ENCODE data around the gene NTM.

NTM gene

GRCh38 chr11:132137289-132137980 lies 767.0 kb downstream of the NTM start:
- DNase-seq, result no peak

GRCh38 chr11:132137981-132138313 lies 767.5 kb downstream of the NTM start:
- DNase-seq, result no peak

DNA sequence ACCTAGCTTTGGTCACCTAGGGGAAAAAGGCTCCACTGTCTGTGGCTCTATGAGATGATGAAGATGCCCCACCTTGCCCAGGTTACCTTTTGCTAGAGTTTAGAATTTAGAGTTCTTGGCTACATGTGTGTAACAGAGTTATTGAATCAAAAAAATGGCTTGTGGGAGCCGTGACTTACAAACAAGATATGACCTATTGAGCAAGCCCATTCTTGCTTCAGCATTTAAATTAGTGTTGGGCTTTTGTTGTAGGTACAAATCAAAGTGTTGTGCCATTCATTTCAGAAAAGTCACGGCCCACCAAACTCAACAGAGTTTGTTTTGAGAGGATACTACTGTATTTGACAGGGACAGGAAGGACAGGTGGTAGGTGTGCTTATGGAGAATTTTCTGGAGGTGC lies 768.8 kb downstream of the NTM start:
- no peak for DNase-seq

DNA sequence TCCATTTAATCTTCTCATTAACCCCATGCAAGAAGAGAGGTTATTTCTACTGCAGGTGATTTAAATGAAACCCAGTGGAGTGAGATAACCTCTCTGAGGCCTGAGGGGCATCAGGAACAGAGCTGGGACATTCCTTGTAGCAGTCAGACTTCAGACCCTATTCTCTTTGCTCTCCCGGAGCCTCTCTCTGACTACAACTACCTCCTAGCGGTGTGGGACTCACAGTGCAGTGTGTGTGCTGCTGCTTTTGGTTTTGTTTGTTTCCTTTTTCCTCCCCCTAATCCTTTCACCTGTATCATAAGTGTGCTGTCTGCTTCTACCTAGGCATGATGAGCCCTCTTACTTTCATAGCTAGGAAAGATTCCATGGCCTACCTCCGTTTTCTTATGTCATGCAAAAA lies 769.6 kb downstream of the NTM start:
- DNase-seq, result no peak

DNA sequence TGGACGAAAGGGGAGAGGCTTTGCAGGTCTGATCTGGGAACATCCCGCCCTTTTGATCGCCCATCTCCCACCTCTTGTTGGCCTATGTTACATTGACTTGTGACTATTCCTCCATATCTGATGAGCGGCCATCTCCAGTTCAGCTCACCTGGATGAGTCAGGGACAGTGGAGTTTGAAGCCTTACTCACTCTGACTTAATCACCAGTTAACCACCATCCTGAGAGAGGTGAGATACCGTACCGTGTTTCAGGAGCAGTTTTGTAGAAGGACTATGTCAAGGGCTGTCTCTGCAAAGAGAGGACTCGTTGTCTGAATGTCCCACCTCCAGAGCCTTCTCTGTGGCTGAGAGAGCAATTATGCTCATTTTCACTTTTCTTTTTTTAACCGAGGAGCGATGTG lies 771.7 kb downstream of the NTM start:
- DNase-seq, result no peak

DNA sequence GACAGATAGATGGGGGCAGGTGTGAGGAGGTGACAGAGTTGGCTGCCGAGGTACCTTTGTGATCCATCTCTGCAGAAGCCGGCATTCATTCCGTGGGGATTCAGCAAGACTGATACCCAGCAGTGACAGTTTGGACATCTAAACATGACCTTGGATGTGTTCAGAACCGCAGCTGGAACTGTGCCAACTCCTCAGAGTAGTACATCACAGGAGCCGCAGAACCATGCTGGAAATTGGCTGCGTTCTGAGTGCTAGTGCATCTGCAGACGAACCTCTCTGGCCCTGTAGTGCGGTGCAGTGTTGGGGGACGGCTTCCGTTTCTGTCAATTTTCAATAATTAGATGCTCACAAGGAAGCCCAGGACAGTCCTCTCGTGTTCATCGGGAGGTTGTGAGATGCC lies 772.1 kb downstream of the NTM start:
- no peak for DNase-seq

- no peak for DNase-seq
Observed at GRCh38 chr11:132147464-132147863, 777.0 kb downstream of the NTM start.

- DNase-seq, result no peak
Observed at GRCh38 chr11:132154781-132155180, 784.4 kb downstream of the NTM start.

- DNase-seq, result peak; percentile 0
Observed at GRCh38 chr11:132158091-132158490, 787.7 kb downstream of the NTM start.

- no peak for DNase-seq
Observed at GRCh38 chr11:132158696-132159095, 788.3 kb downstream of the NTM start.

DNA sequence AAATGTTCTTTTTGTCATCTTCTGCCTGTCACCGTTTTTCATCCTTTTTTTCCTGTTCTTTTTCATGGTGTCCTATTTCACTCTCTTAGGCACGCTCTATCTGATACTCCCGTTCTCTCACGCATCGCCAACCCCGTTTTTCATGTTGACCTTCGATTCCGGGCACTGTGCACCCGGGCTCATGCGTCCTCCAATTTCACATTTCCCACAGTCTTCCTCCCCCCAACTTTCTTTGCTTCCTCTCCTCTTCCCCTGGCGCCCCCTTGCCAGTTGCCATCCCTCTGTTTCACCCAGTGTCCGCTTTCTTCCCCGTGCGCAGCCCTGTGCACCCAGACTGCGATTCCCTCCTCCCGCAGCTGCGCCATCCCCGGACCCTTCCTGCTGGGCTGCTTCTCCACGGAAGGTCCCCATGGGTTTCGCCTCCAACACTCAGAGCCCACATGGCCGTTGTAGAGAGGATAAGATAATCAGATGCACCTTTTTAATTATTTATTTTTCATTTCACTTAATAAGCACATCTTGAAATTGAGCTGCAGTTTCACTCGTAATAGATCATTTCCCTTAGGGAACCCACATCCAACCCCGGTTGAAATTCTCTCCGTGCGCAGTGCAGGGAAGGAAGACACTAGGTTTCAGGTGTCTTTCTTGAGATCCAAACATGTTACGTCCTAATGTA lies 791.1 kb downstream of the NTM start:
- DNase-seq, result no peak

- no peak for DNase-seq
Observed at GRCh38 chr11:132168344-132168981, 798.0 kb downstream of the NTM start.

- no peak for DNase-seq
Observed at GRCh38 chr11:132171031-132171430, 800.6 kb downstream of the NTM start.

DNA sequence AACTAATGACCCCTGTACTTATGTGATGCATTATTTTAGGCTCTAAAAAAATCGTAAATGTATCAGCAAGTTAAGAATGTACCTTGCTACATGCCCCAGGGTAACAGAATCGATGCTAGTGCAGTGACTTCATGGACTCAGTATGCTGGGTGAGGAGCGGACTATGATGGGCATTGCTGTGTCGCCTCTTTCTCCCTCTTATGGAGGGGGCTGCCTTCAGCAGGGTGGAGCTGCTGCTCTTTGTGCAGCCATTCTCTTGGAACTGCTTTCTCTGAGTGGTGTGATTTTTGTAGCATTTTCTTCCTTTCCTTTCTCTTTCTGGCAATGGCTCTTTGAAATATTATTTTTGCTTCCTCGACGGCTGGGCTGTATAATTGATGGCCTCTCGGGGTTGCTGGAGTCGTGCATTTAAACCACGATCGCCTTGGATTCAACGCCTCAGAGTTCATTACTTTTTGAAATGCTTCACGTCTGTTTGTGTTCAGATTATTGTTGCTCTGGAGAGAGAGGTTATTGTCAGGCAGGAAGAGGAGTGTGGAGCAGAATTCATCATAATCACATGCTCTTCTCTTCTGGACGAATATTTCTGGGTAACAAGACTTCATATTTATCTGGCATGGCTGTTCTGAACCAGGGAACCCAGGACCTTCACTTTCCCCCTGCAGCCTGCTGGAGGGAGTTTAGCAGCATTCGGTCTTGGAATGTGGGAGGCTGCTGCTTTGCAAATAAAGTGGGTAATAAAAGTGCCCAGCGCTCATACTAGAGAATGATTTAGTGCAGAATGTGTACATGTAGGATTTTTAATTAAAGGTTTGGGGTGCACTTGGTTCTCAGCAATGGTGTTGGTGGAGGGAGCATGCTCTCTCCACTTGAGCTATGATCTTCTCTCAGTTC lies 804.2 kb downstream of the NTM start:
- no peak for DNase-seq

GRCh38 chr11:132177106-132177505 lies 806.7 kb downstream of the NTM start:
- DNase-seq, result no peak

DNA sequence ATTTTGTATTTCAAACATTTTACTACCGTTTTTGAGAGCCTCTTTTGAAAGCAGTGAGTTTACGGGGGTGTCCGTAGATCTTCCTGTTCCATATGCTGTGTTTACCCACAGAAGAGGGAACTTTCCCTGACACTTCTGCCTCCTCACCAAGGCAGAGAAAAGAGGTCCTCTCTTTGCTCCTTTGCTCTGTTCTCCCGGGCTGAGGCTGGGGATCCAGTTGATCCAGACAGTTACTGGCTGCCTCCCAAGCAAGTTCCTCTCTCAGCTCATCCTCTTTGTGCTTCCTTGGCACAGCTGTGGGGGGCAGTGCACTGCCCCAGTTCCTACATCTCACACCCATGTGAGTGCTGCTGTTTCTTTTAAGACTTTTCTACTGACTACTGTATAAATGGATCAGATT lies 813.7 kb downstream of the NTM start:
- DNase-seq, result no peak

GRCh38 chr11:132185726-132186592 lies 815.5 kb downstream of the NTM start:
- no peak for DNase-seq

DNA sequence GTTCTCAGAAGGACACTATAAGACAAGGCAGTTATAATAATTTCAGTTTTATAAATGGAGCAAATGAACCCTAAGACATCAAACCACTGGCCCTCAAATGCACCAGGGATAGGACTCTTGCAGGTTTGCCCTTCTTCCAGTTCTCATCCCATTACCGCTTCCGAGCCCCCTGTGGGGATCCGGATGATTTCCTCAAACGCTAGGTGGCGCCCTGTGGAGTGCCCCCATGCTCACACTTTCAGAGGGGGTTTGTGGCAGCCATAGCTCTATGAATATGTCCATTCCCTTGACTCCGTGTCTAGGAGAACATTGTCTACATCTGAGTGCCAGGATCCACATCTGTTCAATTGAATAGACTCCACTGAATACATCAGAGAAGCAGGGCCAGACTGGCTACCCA lies 816.3 kb downstream of the NTM start:
- DNase-seq, result no peak

DNA sequence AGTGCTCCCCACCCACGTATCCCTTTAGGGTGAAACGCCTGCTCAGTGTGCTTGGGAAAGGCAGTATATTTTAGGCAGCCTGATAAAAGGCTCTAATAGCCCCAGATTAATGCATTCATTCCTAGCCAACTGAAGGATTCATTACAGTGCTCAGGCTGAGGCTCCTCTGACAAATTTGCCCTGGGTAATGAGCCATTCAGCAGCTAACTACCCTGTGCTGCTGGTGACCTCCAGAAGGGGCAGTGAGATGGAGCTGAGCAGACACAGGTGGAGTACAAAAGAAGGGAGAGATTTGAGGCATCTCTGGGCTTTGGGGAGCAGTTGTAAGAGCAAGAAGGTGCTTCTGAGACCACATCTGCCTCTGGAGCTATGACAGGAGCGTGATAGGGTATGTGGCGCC lies 817.0 kb downstream of the NTM start:
- no peak for DNase-seq

DNA sequence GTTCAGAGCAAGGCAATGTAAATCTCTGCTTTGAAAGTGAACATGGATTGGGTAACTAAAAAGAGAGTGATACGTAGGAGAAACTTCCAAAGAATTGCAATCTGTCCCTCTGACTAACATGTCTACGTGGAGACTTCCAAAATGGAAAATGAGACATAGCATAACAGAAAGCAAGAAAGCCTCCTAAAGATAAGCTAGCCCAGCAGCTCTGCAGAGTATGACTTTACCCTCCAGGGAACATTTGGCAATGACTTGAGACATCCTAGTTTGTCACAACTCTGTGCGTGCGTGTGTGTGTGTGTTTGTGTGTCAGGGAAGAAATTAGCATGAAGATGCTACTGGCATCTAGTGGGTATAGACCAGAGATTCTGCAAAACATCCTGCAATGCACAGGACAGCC lies 817.4 kb downstream of the NTM start:
- no peak for DNase-seq

GRCh38 chr11:132196928-132197327 lies 826.5 kb downstream of the NTM start:
- no peak for DNase-seq

DNA sequence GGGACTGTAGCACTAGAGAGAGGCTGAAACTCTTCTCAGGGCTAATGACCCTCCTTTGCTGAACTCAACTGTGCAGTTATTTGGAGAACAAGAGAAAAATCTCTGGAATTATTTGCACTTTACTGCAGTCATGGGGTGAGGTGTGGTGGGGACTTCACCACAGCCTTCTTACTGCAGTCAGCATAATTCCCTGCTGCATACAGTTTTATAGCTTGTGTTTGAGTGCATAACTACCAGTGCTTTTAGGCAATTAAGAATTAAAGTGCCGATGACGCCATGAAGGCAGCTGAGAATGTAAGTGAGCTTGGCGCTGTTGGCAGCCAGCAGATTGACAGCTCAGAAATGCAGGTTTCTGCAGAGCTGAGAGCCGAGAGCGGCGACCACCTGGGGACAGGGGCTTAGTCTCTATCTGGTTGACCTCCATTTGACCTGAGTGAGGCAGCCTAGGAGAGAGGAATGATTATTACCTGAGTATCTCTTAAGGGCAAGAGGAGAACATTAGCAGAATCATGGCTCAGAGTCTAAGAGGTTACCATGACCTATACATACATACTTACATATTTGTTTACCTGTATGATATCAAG lies 830.0 kb downstream of the NTM start:
- no peak for DNase-seq

Data from activated CD4-positive, alpha-beta T cell treated with anti-CD3 and anti-CD28 coated beads, Interleukin-10, Interleukin-2, amounts not matched to agents 100 ng/mL and 50 ng/mL, durations not matched to agents 16 hours and 8 hours (primary cell).